Activated CD4-positive, alpha-beta T cell treated with anti-CD3 and anti-CD28 coated beads for 48 hours (primary cell): ENCODE data around the gene DIP2C.
"Not testable (repeated sequence)": the region's sequence is repeated elsewhere in the genome, so short reads cannot be mapped to it uniquely, and the experiment has no call there.

Source experiments
- DNase-seq: peaks from one replicate; pipeline ENCODE4 v3.0.0-alpha.2; 2020

Gene DIP2C

GRCh38 chr10:282294-283139, 407.0 kb downstream of the DIP2C start:
- DNase-seq = no peak

GRCh38 chr10:279655-280054, 409.8 kb downstream of the DIP2C start:
- no peak for DNase-seq

DNA sequence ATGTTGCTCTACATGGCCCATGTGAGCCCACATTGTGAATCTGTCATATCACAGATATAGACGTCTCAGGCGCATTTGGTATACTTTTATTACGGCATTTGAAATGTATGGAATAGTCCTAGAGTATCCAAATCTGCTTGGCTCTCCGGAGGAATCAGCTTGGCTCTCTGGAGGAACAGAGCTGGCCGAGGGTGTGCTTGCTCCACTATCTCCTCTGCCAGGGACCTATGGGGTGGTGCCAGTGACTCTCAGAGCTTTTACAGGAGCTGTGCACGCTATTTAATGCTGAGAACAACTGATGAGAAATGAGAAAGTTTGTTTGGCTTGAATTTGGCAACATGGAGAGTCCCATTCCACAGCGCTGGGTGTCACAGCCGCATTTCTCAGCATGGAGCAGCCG, 410.2 kb downstream of the DIP2C start:
- DNase-seq = no peak

DNA sequence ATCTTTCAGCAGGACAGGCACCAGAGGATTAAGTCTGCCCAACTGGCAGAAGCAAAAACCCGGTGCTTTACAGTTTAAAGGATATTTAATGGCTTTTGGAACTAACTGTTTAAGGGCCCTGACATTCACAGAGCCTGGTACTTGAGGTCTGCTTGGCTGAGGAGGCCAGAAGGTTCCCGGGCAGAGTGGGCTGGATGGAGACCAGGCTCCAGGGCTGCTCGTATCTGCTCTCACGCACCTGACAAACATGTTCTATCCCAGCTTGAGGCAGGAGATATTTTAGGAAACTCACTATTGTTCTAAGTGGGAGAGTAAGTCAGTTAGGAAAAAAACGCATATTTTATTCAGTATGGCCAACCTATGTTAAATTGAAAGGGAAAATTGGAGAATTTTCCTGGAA, 410.8 kb downstream of the DIP2C start:
- DNase-seq = no peak

DNA sequence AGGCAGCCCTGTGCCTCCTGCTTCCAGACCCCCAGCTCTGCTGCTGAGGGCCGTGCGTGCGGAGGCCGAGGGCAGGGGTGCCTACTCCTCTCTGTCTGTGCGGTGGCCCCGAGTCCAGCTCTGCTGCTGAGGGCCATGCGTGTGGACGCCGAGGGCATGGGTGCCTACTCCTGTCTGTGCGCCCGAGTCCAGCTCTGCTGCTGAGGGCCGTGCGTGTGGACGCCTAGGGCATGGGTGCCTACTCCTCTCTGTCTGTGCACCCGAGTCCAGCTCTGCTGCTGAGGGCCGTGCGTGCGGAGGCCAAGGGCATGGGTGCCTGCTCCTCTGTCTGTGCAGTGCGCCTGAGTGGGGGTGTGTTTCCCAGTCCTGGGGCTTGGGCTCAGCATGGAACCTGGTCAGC, 411.5 kb downstream of the DIP2C start:
- DNase-seq = no peak

- no peak for DNase-seq
These were observed 413.8 kb downstream of the DIP2C start for GRCh38 chr10:275680-276079.

- DNase-seq = no peak
These were observed 414.6 kb downstream of the DIP2C start for GRCh38 chr10:274866-275265.

- DNase-seq = no peak
These were observed 416.4 kb downstream of the DIP2C start for GRCh38 chr10:273088-273487.

- DNase-seq = no peak
These were observed 417.7 kb downstream of the DIP2C start for GRCh38 chr10:271722-272121.

- no peak for DNase-seq
These were observed 418.3 kb downstream of the DIP2C start for GRCh38 chr10:271201-271600.

- no peak for DNase-seq
These were observed 419.9 kb downstream of the DIP2C start for GRCh38 chr10:269440-270074.

GRCh38 chr10:267705-268104, 421.8 kb downstream of the DIP2C start:
- DNase-seq = no peak

DNA sequence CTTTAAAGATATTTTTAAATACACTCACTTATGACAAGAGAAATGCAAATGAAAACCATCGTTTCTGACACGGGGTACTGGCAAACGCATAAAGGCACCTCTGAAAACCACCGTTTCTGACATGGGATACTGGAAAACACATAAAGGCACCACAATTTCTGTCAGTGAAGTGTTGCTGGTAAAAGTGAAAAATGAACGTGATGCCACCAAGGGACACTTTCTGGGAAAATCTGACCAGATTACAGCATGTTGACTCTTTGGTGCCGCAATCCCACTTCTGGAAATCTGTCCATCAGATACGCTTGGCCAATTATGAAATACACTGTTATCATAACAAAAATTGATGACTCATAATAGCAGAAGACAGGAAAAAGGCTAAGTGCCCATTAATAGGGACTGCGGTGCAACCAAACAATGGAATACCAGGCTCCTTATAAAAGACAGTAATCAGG, 422.5 kb downstream of the DIP2C start:
- DNase-seq = no peak

GRCh38 chr10:265816-266588, 423.5 kb downstream of the DIP2C start:
- DNase-seq = not testable (repeated sequence)

- peak; percentile 22 for DNase-seq
These were observed 424.4 kb downstream of the DIP2C start for GRCh38 chr10:265074-265440.

GRCh38 chr10:264160-265073, 425.1 kb downstream of the DIP2C start:
- DNase-seq = peak; percentile 11

- no peak for DNase-seq
These were observed 428.5 kb downstream of the DIP2C start for GRCh38 chr10:260819-261429.

GRCh38 chr10:251982-252582, 437.4 kb downstream of the DIP2C start:
- DNase-seq = no peak

DNA sequence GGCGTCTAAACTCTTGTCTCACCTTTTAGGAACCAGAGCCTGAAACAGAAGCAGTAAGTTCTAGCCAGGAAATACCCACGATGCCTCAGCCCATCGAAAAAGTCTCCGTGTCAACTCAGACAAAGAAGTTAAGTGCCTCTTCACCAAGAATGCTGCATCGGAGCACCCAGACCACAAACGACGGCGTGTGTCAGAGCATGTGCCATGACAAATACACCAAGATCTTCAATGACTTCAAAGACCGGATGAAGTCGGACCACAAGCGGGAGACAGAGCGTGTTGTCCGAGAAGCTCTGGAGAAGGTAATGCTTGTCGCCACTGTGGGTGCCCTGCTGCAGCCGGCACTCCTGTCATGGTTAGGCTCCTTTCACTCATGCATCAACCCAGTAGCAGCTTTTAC, 441.2 kb downstream of the DIP2C start:
- DNase-seq = no peak

- no peak for DNase-seq
These were observed 442.0 kb downstream of the DIP2C start for GRCh38 chr10:247480-247879.

- no peak for DNase-seq
These were observed 443.0 kb downstream of the DIP2C start for GRCh38 chr10:246431-246830.

DNA sequence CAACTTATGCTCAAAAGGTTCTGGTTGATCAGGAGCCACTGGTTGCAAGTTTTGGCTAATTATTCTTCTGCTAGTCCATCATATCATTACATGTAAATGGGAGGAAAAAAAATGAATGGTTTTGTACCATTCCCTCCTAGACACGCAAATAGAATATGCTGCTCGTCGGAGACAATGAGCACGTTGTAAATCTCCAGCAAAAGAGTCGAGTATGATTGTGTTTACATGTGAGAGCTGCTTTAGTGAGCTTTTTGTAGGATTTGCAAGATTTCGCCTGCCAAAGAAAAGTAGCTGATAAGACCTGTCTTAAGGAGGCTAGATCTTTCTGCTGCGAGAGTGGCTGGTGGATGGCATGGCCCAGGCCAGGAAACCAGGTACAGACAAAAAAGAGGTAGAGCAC, 445.2 kb downstream of the DIP2C start:
- no peak for DNase-seq
